GM18951 (cell line): ENCODE data around the gene TMEM52B.

ENCODE experiments used
- POLR2A ChIP-seq: IDR thresholded peaks from 4 replicates; pipeline ENCODE4 v1.6.1; 2011; ENCODE audit warnings: mild to moderate bottlenecking; ENCODE audit not compliant: insufficient read length, insufficient read depth; ENCODE audit errors: extremely low read depth
- in situ Hi-C: fragments of 300-500 bp; cut with MboI; formaldehyde crosslinking; loops from one replicate; pipeline ENCODE4 v1.12.0; 2022; ENCODE audit warnings: low sequenced_read_pairs, mixed read lengths, inconsistent platforms; ENCODE audit not compliant: unreplicated experiment

TMEM52B gene

DNA sequence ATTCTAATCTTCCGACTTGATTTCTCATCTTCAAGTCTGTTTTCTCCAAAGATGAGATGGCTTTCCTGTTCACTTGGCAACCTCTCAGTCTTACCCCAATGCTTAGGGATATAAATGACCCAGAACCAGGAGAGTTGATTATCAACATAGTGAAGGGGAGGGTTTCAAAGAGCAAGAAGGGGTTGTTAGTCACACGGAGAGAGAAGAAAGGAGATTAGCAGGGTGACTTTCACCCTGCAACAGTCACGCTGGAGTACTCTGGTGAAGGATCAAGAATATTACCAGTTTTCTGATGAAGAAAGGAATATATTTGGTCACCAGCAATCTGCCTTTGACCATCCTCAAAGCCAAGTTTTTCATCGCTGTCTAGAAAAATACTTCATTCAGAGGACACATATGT, at the start of gene TMEM52B:
Gene TMEM52B, plus strand, starts transcription at position 212 of the 400 bp plus-strand sequence. CDS start 543 bp downstream, outside the sequence.
- no peak for TF ChIP-seq POLR2A
- in situ Hi-C loops = no loop called here

DNA sequence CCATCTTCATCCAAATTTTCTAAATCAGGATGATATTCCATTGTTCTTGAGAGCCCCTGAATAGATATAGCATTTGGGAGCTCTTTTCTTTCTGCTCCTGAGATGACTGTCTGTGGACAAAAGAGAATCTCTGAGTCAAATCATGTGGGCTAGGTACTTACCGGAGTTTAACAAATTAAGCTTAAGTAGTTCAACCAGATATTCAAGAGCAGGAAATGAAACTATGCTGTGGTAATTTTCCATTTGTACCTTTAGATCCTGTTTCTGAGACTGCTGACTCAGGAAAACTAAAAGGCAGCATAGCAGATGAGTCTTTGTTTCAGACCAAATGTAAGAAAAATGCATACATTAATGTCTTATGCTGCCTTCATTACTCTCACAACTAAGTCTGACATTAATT, 48.8 kb upstream of the TMEM52B start, which contains the start of gene CLEC7A:
Gene CLEC7A, minus strand, starts transcription at position 158 of the 400 bp plus-strand sequence. Its CDS starts 117 bp downstream, at position 41.
- in situ Hi-C loops = loop anchor here (25.0 kb wide), 2 partner anchors 318 to 493 kb away; no protein-coding TSS in a partner anchor
- TF ChIP-seq POLR2A = no peak

DNA sequence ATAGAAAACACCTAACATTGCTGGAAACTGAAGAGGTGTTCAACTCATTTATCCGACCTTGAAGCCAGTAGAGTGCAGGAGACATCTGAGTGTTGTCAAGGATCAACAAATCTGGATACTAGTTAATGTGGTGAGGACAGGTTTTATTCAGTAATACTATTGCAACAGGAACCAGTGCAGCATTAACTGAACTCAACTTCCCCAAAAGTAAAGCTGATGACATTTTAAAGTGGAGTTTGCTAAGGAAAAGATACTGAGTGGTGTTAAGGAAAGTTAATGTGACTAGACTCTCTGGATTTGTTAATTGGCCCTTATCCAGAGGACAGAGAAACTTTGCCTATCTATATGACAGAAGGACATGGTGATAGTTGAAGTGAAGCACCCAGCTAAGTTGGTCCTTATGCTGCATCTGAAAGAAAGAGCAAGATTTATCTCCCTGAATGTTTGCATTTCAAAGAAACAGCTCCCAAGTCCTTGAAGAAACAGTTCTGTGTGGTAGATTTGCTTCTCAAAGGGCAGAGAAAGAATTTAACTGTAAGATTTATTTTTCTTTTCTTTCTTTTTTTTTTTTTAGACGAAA, 47.6 kb upstream of the TMEM52B start:
- in situ Hi-C loops = loop anchor here (25.0 kb wide), 2 partner anchors 319 to 494 kb away; no protein-coding TSS in a partner anchor
- TF ChIP-seq POLR2A = no peak

DNA sequence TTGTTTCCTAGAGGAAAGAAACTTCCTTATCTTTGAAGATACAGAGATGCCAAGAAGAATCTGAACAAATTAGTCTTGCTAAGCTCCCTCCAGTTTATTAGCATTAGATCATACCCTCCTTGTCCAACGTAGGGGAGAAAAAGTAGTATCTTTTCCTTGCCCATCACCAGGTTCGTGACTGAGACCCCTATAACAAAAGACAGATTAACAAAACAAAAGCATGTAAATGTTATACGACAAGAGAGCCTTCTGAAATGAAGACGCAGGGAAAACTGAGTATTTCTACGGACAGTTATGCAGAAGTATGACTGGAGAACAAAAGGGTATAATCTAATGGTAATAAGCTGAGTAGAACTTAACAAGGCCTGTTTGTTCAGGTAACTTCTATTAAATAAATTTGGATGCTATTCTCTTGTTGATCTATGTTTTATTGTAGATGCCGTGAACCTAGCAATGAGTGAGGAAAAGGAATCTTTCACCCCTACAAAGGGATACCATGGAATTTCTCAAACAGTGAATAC, 45.9 kb upstream of the TMEM52B start:
- in situ Hi-C loops = loop anchor here (25.0 kb wide), 2 partner anchors 321 to 496 kb away; no protein-coding TSS in a partner anchor
- no peak for TF ChIP-seq POLR2A

DNA sequence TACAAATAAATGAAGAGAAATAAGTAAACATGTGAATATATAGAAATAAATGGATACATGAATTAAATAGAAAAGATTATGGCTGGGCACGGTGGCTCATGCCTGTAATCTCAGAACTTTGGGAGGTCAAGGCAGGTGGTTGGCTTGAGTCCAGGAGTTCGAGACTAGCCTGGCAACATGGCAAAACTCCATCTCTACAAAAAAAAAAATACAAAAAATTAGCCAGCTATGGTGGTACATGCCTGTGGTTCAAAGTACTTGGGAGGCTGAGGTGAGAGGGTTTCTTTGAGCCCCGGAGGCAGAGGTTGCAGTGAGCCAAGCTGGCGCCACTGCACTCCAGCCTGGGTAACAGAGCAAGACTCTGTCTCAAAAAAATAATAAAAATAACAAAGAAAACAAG, 43.7 kb upstream of the TMEM52B start:
- TF ChIP-seq POLR2A = no peak
- in situ Hi-C loops = loop anchor here (25.0 kb wide), 2 partner anchors 323 to 498 kb away; no protein-coding TSS in a partner anchor

DNA sequence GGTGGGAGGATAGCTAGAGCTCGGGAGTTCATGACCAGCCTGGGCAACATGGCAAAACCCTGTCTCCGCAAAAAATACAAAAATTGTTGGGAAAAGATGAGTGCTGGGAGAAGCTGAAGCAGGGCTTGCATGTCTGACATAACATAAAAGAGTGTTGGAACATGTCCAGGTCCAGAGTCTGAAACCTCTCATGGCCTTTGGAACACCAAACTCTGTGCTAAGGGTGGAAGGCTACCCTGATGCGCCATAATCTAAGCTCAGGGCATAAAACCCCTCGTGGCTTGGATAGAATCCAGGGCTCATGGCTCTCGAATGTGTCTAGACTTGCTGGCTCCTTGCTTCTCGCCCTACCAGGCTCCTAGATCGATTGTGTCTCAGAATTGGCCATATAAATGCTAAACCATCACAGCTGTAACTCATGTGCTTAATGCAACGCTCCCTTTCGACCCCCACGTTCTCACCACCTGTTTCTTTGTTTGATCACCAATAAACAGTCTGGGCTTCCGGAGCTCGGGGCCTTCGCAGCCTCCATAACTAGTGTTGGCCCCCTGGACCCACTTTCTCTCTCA, 42.1 kb upstream of the TMEM52B start:
- in situ Hi-C loops = loop anchor here (25.0 kb wide), 2 partner anchors 324 to 499 kb away; no protein-coding TSS in a partner anchor
- no peak for TF ChIP-seq POLR2A

DNA sequence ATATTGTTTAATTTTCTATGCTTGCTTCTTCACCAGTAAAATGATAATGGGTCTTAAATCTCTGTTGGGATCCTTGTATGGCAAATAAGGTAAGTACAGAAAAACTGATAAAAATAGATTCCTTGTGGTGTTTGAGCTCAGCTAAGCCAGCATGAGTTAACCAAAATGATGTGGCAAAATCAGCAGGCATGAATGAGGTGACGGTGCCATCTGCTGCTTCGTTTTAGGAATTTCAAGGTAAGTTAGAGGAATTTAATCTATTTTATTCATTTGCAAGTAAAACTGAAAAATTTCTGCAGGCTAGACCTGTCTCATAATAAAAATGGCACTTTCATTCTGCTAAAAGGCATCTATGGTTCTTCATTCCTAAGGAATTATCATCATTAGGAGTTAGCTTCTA, 38.8 kb upstream of the TMEM52B start:
- in situ Hi-C loops = loop anchor here (10.0 to 25.0 kb wide), 3 partner anchors 115 to 503 kb away; no protein-coding TSS in a partner anchor
- no peak for TF ChIP-seq POLR2A

DNA sequence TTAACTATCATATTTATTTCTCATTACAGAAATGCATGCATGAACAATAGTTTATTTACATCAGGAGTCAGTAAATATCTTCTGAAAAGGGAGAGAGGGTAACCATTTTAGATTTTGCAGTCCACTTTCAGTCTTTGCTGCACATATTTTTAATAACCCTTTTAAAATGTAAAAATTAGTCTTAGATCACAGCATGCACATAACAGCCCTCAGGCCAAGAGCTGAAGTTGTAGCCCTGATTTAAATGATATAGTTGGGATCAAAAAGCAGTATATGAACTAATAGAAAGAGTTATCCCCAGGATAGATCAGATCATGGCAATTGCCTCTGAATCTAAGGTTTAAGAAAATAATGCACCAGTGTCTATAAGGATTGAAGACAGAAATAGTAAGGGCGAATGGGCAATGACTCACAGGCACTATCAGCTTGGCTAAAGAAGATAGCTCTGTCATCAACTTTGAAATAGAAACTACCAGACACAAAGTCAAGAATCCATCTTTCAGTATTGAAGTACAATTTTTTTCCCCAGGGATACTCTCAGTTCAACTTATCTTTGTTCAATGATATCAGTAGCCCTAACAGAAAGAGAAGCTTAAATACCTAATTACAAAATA, 35.7 kb upstream of the TMEM52B start:
- in situ Hi-C loops = loop anchor here (10.0 to 25.0 kb wide), 3 partner anchors 118 to 506 kb away; no protein-coding TSS in a partner anchor

DNA sequence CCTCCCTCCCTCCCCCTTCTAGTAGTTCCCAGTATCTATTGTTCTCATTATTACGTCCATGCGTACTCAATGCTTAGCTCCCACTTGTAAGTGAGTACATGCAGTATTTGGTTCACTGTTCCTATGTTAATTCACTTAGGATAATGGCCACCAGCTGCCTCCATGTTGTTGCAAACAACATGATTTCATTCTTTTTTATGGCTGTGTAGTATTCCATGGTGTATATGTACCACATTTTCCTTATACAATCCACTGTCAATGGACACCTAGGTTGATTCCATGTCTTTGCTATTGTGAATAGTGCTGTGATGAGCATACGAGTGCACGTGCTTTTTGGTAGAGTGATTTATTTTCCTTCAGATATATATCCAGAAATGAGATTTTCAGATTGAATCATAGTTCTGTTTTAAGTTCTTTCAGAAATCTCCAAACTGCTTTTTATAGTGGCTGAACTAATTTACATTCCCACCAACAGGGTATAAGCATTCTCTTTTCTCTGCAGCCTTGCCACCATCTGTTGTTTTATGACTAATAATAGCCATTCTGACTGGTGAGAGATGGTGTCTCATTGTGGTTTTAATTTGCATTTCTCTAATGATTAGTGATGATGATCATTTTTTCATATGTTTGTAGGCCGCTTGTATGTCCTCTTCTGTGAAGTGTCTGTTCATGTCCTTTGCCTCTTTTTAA, 31.0 kb upstream of the TMEM52B start:
- in situ Hi-C loops = loop anchor here (10.0 to 25.0 kb wide), 3 partner anchors 123 to 511 kb away; no protein-coding TSS in a partner anchor
- no peak for TF ChIP-seq POLR2A

More for the DNA sequence above, 35.7 kb upstream of the TMEM52B start:
- TF ChIP-seq POLR2A = no peak

DNA sequence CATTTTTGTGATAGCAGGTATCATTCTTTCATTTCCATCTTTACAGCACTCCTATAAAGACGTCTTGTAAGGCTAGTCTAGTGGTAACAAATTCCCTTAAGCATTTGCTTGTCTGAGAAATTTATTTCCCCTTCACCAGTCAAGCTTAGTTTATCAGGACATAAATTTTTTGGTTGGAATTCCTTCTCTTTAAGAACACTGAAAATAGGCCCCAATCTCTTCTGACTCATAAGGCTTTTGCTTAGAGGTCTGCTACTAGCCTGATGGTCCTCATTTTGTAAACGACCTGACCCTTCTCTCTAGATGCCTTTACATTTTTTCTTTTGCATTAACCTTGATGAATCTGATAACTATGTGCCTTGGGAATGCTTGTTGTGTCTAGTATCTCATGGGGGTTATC, 27.2 kb upstream of the TMEM52B start:
- no peak for TF ChIP-seq POLR2A
- in situ Hi-C loops = no loop called here

DNA sequence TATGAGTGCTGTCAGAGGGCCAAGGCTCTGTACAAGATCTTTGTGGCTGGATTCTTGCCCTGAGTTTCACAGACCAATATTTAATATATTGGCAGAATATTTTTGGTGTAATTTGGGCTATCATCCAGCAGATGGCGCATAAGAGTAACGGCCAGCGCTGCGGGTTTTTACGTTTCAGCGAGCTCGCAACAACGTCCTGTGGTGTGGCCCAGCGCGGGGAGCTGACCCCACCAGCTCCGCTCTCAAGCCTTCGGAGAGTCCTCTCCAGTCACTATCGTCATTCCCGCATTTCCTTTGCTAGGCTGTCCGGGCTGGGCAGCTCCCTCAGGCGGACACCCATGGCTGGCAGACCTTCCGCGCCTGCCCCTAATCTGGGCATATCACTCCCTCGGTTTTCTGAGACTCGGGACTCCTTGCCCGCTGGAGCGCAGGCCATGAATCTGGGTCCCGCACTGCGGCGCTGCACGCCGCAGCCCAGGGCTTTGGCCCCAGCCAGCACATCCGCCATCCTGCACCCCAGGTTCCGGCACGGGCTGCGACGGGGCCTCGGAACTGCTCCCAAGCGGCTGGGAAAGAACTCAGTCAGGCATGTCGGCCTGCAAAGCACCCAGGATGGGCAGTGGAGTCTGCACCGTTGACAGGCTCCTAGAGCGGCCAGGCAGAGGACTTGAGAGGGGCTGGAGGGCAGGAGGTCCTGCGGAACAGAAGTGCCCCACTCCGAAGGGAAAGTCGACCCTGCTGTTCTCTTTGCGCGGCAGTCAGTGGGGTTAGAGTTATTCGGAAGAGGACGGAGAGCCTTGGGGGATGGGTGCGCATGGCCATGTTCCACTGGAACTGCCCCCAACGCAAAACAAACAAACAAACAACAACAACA, 25.3 kb upstream of the TMEM52B start:
- TF ChIP-seq POLR2A = no peak
- in situ Hi-C loops = no loop called here

DNA sequence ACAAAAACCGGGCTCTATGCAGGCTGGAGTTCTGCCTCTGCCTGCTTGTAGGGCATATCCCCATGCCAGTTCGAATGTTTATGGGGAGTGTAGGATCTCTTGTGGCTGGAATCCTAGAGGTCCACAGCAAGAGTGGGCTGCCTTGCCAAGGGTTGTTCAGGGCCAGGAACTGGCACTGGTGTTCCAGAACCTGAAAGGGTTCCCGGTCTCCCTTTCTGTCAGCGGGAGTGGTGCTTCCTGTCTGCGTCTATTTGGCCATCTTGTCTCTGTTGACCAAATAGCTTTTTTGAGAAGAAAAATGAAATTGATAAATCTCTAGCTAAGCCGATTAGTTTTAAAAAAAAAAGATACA, 24.7 kb upstream of the TMEM52B start:
- no peak for TF ChIP-seq POLR2A
- in situ Hi-C loops = no loop called here

DNA sequence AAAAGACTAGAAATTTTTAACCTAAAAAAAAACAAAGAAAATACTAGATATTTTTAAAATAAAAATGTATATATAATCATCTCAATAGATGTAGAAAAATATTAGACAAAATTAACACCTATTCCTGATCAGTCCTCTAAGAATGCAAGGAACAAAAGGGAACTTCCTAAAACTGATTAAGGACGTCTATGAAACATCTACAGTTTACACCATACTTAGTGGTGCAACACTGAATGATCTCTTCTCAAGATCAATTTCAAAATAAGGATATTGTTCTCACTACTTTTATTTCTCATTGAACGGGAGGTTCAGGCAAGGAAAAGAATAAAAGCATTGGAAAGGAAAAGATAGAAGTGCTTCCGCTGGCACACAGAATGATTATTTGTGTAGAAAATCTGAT, 22.9 kb upstream of the TMEM52B start:
- no peak for TF ChIP-seq POLR2A
- in situ Hi-C loops = no loop called here
